ENCODE data around the gene LIPA. TPM values are rescaled to one million over a fixed set of nuclear protein-coding genes. Genes with fewer than 3 reads are reported as not detected.

The LIPA gene
- total and polyA plus RNA-seq, 9 of the 15 experiments (the other 6 are each of a cell fraction or from before 2014, with no cell fraction given), result 0.07 to 0.40 (median 0.15) TPM; not detected in 1

- CTCF ChIA-PET (ENCODE audit: low intra/inter-chr PET ratio), result no interaction called here
- FAIRE-seq, result no peak
Measured at GRCh38 chr10:89171996-89172395, 79.6 kb downstream of the LIPA start.

More at GRCh38 chr10:89171996-89172395, 79.6 kb downstream of the LIPA start:
- no TSS peak for BruUV-seq (replicated peaks)
- Histone ChIP-seq H3K9me3 (replicated peaks; ENCODE audit: control insufficient read depth, insufficient read depth, low read depth, low read length) (no peaks in the 10 kb centered on the region), H3K27me3 (ENCODE audit: control insufficient read depth in 2 of 2, insufficient read depth in 2 of 2, low read length in 2 of 2) (no peaks in the 10 kb centered on the region), H2AFZ (ENCODE audit: low read depth, low read length) (no peak overlapping the region), H3K27ac (ENCODE audit: extremely low read depth, low read depth, low read length) (no peak overlapping the region), H3K36me3 (ENCODE audit: control insufficient read depth, insufficient read depth, low read length) (no peaks in the 10 kb centered on the region), H3K79me2 (ENCODE audit: control insufficient read depth, insufficient read depth, low read length) (no peaks in the 10 kb centered on the region), H3K9ac (ENCODE audit: insufficient read depth in 1 of 2, low read depth in 2 of 2, low read length in 2 of 2) (no peak overlapping the region), H3K4me3 (no peak overlapping the region), H3K4me1 (replicated peaks in 1 of 2; ENCODE audit: control insufficient read depth in 2 of 2, insufficient read depth in 2 of 2, low read length in 2 of 2) (no peaks in the 10 kb centered on the region), H3K4me2 (ENCODE audit: insufficient read depth, low read length) (no peak overlapping the region), H3K9me1 (ENCODE audit: control insufficient read depth, insufficient read depth, low read length) (no peaks in the 10 kb centered on the region), H4K20me1 (replicated peaks; ENCODE audit: control insufficient read depth, insufficient read depth, low read length) (no peaks in the 10 kb centered on the region)
- in situ Hi-C loops (cut with MboI) (no loop called here), intact Hi-C loops (cut with micrococcal nuclease) (no loop called here)
- POLR2A ChIA-PET, result no interaction called here
- no peak for ATAC-seq
- TF ChIP-seq ZNF507 (tag; conservative IDR thresholded peaks at IDR 0.05), result no peak
- TF ChIP-seq, protein P1, sequence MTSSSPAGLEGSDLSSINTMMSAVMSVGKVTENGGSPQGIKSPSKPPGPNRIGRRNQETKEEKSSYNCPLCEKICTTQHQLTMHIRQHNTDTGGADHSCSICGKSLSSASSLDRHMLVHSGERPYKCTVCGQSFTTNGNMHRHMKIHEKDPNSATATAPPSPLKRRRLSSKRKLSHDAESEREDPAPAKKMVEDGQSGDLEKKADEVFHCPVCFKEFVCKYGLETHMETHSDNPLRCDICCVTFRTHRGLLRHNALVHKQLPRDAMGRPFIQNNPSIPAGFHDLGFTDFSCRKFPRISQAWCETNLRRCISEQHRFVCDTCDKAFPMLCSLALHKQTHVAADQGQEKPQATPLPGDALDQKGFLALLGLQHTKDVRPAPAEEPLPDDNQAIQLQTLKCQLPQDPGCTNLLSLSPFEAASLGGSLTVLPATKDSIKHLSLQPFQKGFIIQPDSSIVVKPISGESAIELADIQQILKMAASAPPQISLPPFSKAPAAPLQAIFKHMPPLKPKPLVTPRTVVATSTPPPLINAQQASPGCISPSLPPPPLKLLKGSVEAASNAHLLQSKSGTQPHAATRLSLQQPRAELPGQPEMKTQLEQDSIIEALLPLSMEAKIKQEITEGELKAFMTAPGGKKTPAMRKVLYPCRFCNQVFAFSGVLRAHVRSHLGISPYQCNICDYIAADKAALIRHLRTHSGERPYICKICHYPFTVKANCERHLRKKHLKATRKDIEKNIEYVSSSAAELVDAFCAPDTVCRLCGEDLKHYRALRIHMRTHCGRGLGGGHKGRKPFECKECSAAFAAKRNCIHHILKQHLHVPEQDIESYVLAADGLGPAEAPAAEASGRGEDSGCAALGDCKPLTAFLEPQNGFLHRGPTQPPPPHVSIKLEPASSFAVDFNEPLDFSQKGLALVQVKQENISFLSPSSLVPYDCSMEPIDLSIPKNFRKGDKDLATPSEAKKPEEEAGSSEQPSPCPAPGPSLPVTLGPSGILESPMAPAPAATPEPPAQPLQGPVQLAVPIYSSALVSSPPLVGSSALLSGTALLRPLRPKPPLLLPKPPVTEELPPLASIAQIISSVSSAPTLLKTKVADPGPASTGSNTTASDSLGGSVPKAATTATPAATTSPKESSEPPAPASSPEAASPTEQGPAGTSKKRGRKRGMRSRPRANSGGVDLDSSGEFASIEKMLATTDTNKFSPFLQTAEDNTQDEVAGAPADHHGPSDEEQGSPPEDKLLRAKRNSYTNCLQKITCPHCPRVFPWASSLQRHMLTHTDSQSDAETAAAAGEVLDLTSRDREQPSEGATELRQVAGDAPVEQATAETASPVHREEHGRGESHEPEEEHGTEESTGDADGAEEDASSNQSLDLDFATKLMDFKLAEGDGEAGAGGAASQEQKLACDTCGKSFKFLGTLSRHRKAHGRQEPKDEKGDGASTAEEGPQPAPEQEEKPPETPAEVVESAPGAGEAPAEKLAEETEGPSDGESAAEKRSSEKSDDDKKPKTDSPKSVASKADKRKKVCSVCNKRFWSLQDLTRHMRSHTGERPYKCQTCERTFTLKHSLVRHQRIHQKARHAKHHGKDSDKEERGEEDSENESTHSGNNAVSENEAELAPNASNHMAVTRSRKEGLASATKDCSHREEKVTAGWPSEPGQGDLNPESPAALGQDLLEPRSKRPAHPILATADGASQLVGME (CRISPR knock-in tag; IDR thresholded peaks at IDR 0.05), result no peak
- TF ChIP-seq CREB3 (tag; conservative IDR thresholded peaks at IDR 0.05; ENCODE audit: low read depth), result no peak
- no peak for TF ChIP-seq CBFA2T2 (conservative IDR thresholded peaks at IDR 0.05)
- TF ChIP-seq ZNF695 (CRISPR knock-in tag; IDR thresholded peaks at IDR 0.05), result no peak
- no peak for TF ChIP-seq ATF1 (CRISPR knock-in tag; IDR thresholded peaks at IDR 0.05)
- TF ChIP-seq ATF1 (tag; IDR thresholded peaks at IDR 0.05), result no peak
- no peak for TF ChIP-seq HMGXB4 (CRISPR knock-in tag; IDR thresholded peaks at IDR 0.05)
- TF ChIP-seq ASH1L (IDR thresholded peaks at IDR 0.05; ENCODE audit: borderline replicate concordance, low read depth, partially characterized antibody), result no peak
- TF ChIP-seq DNMT1 (IDR thresholded peaks at IDR 0.05), result no peak
- TF ChIP-seq SMAD3 (CRISPR knock-in tag; conservative IDR thresholded peaks at IDR 0.05), result no peak
- TF ChIP-seq NELFE (IDR thresholded peaks at IDR 0.05; ENCODE audit: insufficient read depth, insufficient read length), result no peak
- no peak for TF ChIP-seq ZNF445 (CRISPR knock-in tag; IDR thresholded peaks at IDR 0.05; ENCODE audit: low read depth)
- no peak for TF ChIP-seq GTF2A2 (tag; IDR thresholded peaks at IDR 0.05)
- DNase-seq (ENCODE audit: extremely low read depth in 1 of 4, low spot score in 3 of 4), result no peak
- 0% methylated on average over 4 of the region's 4 CpGs for WGBS (ENCODE audit: insufficient coverage, low coverage, missing lambda C conversion rate)

Data from K562 (cell line).